HL-60 (cell line): Measurements from ENCODE around the gene DAAM1.

ENCODE experiments used
- CTCF ChIP-seq: IDR thresholded peaks from one replicate; pipeline ENCODE4 v1.5.1; 2011; ENCODE audit warnings: low read length, control low read depth, inconsistent platforms; ENCODE audit not compliant: insufficient read depth
- GABPA ChIP-seq: IDR thresholded peaks from 2 replicates; pipeline ENCODE4 v1.6.1; 2012; ENCODE audit warnings: low read depth
- TF ChIP-seq, protein P1 (sequence below): IDR thresholded peaks from 2 replicates; pipeline ENCODE4 v1.6.1; 2012; ENCODE audit warnings: low read depth; ENCODE audit not compliant: insufficient replicate concordance

DNA sequence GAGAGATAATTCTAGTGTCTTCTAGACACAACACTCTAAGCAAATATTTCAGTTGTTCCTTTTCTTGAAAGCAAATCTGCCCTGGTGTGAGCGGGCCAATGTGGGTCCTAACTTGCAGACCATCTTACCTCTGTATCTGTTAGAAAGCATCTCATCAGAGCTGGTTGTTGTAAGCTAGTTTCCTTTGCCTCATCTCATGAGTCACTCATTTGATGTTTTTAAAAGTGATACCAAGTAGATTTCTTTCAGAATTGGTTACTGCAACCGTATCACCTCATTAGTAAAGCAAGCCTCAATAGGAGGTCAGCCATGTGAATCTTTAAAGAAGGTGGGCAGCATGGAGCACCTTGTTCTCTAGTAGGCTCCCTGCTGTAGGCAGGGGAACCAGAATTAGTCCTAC is 78.6 kb downstream of the DAAM1 start:
- TF ChIP-seq CTCF (no peak), GABPA (no peak)
- TF ChIP-seq, protein P1, sequence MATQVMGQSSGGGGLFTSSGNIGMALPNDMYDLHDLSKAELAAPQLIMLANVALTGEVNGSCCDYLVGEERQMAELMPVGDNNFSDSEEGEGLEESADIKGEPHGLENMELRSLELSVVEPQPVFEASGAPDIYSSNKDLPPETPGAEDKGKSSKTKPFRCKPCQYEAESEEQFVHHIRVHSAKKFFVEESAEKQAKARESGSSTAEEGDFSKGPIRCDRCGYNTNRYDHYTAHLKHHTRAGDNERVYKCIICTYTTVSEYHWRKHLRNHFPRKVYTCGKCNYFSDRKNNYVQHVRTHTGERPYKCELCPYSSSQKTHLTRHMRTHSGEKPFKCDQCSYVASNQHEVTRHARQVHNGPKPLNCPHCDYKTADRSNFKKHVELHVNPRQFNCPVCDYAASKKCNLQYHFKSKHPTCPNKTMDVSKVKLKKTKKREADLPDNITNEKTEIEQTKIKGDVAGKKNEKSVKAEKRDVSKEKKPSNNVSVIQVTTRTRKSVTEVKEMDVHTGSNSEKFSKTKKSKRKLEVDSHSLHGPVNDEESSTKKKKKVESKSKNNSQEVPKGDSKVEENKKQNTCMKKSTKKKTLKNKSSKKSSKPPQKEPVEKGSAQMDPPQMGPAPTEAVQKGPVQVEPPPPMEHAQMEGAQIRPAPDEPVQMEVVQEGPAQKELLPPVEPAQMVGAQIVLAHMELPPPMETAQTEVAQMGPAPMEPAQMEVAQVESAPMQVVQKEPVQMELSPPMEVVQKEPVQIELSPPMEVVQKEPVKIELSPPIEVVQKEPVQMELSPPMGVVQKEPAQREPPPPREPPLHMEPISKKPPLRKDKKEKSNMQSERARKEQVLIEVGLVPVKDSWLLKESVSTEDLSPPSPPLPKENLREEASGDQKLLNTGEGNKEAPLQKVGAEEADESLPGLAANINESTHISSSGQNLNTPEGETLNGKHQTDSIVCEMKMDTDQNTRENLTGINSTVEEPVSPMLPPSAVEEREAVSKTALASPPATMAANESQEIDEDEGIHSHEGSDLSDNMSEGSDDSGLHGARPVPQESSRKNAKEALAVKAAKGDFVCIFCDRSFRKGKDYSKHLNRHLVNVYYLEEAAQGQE: no peak
